ES-I3 (cell line): ENCODE results near the gene ITGB7.

Experiments used
- H3K36me3 ChIP-seq: 2 replicates; pipeline ENCODE4 v1.6.1; 2013; ENCODE audit warnings: mild to moderate bottlenecking, low read length, control low read depth, moderate library complexity; ENCODE audit not compliant: insufficient read depth
- H3K4me1 ChIP-seq: 2 replicates; pipeline ENCODE4 v1.6.1; 2013; ENCODE audit warnings: mild to moderate bottlenecking, control low read depth, low read length; ENCODE audit not compliant: insufficient read depth
- H3K9ac ChIP-seq: 2 replicates; pipeline ENCODE4 v1.6.1; 2013; ENCODE audit warnings: low read depth, mild to moderate bottlenecking, low read length, moderate library complexity
- H3K9me3 ChIP-seq: 2 replicates; pipeline ENCODE4 v1.6.1; 2013; ENCODE audit warnings: mild to moderate bottlenecking, low read length, moderate library complexity; ENCODE audit not compliant: control insufficient read depth, insufficient read depth

ITGB7 gene

DNA sequence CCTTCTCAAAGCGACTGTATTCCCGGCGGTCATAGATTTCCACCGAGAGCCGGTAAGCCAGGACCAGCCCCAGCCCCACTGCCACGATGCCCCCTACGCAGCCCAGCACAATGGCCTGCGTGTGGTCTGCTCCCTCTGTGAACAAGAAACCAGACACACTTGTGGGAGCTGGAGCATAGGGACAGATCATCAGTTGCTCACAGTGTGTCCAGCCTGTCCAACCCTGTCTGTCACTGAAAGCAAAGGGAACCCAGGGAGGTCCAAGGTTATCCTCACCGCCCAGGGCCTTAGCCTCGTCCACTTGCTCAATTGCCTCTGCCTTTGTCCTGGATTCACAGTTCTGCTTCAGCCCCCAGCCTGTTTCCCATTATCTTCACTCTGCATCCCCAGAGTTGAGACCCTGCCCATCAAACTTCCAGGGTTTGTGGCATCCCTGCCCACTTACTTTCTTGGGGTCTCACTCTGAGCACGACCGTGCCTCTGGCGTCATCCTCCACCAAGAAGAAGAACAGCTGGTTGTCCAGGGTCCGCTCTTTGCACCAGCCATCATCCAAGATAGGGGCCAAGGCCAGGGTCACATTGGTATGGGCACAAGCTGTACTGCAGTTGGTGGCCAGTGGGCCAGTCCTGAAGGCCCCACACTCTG lies 15.0 kb downstream of the ITGB7 start:
- Histone ChIP-seq H3K36me3 (no peaks in the 10 kb centered on the region), H3K9ac (no peak overlapping the region), H3K9me3 (no peaks in the 10 kb centered on the region), H3K4me1 (no peaks in the 10 kb centered on the region)

DNA sequence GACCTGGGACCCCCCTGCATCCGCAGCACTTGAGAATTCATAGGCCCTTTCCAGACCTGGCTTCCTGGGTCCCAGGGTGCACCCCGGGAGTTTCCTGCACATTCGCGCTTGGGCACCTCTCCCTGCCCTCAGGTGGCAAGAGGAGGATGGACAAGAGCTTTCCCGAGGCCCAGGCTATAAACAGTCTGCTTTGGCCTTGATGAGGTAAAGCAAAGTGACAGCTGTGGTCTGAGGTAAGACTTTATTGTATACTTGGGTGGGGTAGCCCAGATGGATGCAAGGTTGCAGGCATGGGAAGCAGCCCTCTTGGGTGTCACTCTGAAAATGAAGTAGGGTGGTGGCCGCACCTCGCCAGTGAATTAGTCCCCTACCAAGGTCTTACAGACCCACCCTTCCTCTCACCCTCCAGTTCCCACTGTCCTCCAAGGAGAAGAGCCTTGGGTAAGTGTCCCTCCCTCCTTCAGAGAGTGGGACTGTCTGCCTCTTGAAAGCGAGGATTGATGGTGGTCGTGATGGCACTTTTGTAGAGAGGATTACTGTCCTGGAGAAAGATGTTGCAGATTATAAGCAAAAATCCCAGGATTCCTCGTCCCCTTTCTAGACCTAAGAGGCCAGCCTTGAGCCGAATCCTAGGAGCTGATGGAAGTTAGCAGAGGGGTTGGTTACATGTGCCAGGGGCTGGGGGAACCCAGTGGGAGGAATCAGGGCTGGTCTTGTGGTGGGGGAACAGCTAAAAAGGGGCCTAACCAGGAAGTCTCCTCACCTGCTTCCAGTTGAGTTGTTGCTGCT lies 15.8 kb downstream of the ITGB7 start:
- H3K9ac ChIP-seq, result no peak overlapping the region
- H3K4me1 ChIP-seq, result no peaks in the 10 kb centered on the region
- H3K9me3 ChIP-seq, result no peaks in the 10 kb centered on the region
- H3K36me3 ChIP-seq, result no peaks in the 10 kb centered on the region; the same call in 1 of the 2 replicates

DNA sequence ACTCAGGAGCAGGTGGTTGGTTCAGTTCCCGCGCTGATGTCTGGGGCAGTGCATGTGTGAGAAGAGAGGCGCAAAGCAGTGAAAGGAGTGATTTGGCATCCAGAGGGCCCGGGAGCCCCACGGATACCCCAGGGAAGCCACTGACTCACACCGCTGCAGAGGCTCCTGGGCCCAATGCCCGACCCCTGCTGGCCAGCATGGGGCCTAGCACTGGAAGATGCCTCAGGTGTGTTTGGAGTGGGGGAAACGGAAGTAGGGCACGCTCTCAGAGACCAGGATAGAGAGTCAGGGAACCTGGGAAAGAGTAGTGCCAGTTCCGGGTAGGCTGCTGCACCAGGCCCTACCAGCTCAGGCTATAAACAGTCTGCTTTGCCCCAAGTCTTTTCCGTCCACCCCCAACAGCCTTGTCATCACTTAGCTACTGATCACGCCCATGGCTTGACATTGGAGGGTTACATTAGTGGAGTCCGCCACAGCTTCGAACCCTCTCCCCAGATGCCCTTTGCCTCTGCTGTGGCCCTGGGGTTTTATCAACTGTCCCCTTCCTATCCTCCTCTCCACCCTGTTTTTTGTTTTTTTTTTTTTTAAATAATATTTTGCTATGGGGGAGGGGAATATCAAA lies 16.8 kb downstream of the ITGB7 start:
- H3K9me3 ChIP-seq, result no peaks in the 10 kb centered on the region
- H3K36me3 ChIP-seq, result no peaks in the 10 kb centered on the region; the same call in none of the 2 replicates
- H3K4me1 ChIP-seq, result no peaks in the 10 kb centered on the region
- H3K9ac ChIP-seq, result no peak overlapping the region

DNA sequence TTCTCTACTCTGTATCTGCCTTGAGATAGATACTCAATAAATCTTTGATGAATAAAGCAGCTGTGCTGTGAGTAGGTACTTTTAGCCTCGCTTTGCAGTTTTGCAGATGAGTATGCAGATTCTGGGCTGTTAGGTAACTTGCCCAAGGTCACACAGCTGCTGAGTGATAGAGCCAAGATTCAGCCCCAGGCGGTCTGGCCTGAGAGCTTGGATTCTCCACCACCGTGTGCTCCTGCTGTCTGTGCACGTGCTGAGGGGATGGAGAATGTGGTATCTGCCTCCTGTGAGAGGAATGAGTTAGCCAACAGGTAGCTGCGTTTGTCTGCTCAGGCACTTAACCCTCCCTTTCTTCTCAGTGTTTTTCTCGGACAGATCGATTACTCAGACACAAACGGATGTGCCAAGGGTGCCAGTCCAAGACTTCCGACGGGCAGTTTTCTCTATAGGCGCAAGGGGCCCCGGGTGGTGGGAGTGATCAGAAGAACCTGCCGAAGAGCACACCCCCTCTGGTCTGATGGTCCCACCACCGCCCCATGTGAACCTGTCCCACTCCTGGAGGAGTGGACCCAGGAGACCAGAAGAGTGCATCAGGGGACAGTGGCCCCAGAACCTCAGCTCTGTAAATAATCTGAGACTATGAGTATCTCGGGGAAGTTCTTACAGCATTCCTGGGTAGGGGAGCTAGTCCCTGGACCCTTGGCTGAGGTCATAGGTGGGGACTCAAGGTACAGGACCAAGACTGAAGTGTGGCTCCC lies 19.7 kb downstream of the ITGB7 start:
- H3K9me3 ChIP-seq, result no peaks in the 10 kb centered on the region
- H3K9ac ChIP-seq, result no peak overlapping the region
- no peaks in the 10 kb centered on the region for H3K4me1 ChIP-seq
- H3K36me3 ChIP-seq, result no peaks in the 10 kb centered on the region; the same call in none of the 2 replicates

DNA sequence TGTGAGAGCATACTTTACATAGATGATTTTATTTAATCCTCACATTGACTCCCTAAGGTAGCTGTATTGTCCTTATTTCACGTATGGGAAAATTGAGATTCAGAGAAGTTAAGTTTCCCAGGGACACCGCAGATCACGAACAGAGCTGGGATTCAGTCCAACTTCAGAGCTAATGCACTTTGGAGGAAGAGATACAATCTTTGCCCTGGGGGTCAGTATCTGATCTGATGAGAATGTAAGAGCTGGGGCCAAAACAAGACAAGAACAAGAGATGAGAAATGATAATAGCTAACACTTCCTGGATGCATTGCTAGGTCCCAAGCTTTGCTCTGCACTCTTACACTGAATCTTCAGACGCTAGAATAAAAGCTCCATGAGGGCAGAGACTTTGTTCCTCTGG lies 20.3 kb downstream of the ITGB7 start:
- H3K36me3 ChIP-seq, result no peaks in the 10 kb centered on the region; the same call in none of the 2 replicates
- no peaks in the 10 kb centered on the region for H3K9me3 ChIP-seq
- H3K4me1 ChIP-seq, result peaks cover under 1% of the 10 kb centered on the region; the same call in 1 of the 2 replicates
- H3K9ac ChIP-seq, result no peak overlapping the region

DNA sequence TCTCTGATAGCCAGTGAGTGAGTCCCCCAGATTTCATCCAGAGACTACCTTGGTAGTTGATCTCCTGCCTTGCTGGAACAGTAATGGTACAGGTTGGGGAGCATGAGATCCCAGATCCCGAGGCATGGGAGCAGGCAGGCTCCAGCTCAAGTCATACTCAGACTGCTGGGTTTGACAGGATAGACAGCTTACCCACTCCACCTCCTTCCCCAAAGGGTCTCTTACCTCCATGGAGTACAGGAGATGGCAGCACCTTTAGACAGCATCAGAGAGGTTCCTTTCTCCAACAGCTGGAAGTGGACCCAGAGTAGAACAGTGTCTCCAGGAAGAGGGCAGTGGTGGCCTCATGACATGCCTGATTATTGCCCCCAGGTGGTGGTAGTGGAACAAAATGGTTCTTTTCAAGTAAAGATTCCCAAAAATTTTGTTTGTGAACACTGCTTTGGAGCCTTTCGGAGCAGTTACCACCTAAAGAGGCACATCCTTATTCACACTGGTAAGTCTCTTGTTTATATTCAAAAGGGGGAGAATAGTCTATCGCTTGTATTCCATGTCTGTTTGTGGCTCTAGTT lies 21.4 kb downstream of the ITGB7 start:
- H3K4me1 ChIP-seq, result peaks cover 4% of the 10 kb centered on the region; the same call in 1 of the 2 replicates
- H3K9ac ChIP-seq, result no peak overlapping the region
- H3K9me3 ChIP-seq, result no peaks in the 10 kb centered on the region
- no peaks in the 10 kb centered on the region; the same call in none of the 2 replicates for H3K36me3 ChIP-seq

DNA sequence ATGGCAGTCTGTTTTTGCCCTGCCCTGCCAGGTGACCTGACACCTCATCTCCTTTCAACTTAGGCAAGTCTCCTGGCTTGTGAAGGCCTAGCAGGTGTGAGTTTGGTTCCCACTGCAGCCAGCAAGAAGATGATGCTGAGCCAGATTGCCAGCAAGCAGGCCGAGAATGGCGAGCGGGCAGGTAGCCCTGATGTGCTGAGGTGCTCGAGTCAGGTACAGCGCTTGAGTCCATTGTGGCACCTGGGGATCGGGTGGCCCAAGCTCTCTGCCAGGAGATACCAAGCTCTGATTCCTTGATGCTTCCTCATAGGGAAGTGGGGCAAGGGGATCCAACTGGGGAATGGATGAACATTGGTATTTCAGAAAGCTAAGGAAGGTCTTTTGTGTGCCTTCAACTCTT lies 22.2 kb downstream of the ITGB7 start:
- Histone ChIP-seq H3K9me3 (no peaks in the 10 kb centered on the region), H3K4me1 (peaks cover 4% of the 10 kb centered on the region; the same call in 1 of the 2 replicates), H3K36me3 (no peaks in the 10 kb centered on the region; the same call in none of the 2 replicates), H3K9ac (no peak overlapping the region)

DNA sequence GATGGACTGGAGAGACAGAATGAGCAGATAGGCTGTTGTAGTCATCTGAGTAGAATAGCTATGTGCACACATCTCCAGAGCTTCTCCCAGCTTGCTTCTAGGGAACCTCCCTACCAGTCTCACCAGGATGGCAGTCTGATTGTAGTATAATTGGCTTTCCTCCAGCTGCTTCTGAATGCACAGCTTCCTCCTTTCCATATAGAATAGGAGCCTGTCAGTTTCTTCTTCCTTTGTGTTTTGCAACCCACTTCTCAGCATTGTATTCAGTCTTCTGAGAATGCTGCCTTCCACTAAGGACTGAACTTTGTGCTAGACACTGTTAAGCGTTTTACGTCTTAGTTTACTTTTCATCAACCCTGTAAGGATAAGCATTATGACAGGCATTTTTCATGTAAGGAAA lies 24.1 kb downstream of the ITGB7 start:
- H3K36me3 ChIP-seq, result no peaks in the 10 kb centered on the region; the same call in none of the 2 replicates
- H3K4me1 ChIP-seq, result peaks cover 4% of the 10 kb centered on the region; the same call in 1 of the 2 replicates
- H3K9ac ChIP-seq, result no peak overlapping the region
- no peaks in the 10 kb centered on the region for H3K9me3 ChIP-seq

DNA sequence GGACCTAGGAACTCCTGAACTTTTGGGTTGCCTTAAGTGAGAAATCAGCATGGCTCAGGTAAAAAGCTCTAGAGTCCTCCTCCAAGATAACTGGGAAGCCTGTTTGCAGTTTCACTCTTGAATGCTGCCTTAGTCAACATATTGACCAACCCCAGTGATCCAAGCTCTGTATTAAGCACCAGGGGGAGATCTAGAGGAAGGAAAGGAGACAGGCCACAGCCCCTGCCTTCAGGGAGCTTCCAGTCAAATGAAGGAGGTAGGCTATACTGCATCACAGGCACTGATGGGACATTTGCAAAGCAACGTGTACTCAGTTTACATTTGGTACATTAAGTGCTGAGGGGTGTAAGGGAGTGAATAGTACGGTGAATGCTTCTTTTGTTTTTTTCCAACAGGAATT lies 25.1 kb downstream of the ITGB7 start:
- H3K4me1 ChIP-seq, result peaks cover 4% of the 10 kb centered on the region; the same call in 1 of the 2 replicates
- H3K36me3 ChIP-seq, result no peaks in the 10 kb centered on the region; the same call in none of the 2 replicates
- H3K9me3 ChIP-seq, result no peaks in the 10 kb centered on the region
- H3K9ac ChIP-seq, result no peak overlapping the region

DNA sequence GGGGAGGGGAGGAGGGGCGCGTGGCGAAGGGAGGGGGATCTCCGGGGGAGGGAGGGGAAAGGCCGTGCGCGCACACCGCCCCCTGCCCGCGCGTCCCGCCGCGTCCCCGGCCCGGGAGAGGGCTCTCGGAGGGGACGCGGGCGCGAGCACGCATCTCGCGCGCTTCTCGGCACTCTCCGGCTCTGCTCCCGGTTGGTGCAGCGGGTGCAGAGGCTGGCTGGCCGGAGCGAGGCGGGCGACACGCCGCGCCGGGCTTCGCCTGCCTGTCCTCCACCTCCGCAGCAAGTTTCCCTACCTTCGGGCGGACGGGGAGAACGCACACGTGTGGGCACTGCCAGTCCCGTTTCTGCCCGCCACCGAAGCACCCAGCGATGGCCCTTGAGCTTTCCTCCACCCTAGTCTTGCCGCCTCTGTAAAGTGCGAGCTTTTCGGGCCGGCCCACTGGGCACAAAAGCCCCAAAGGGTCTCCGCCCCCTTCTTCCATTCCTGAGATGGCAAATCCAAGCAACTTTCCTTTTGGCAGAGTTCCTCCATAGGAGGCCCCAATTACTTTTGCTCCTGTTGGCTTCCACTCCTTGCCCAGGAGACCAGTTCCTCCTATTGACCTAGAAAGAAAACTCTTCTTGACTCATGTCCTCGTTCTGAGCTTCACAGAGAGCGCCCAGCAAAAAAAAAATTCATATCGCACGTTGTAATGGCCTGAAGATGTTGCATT lies 26.0 kb downstream of the ITGB7 start:
- Histone ChIP-seq H3K36me3 (no peaks in the 10 kb centered on the region; the same call in 1 of the 2 replicates), H3K9me3 (no peaks in the 10 kb centered on the region), H3K4me1 (peaks cover 4% of the 10 kb centered on the region; the same call in 1 of the 2 replicates), H3K9ac (peak overlapping the region; percentile 63)

DNA sequence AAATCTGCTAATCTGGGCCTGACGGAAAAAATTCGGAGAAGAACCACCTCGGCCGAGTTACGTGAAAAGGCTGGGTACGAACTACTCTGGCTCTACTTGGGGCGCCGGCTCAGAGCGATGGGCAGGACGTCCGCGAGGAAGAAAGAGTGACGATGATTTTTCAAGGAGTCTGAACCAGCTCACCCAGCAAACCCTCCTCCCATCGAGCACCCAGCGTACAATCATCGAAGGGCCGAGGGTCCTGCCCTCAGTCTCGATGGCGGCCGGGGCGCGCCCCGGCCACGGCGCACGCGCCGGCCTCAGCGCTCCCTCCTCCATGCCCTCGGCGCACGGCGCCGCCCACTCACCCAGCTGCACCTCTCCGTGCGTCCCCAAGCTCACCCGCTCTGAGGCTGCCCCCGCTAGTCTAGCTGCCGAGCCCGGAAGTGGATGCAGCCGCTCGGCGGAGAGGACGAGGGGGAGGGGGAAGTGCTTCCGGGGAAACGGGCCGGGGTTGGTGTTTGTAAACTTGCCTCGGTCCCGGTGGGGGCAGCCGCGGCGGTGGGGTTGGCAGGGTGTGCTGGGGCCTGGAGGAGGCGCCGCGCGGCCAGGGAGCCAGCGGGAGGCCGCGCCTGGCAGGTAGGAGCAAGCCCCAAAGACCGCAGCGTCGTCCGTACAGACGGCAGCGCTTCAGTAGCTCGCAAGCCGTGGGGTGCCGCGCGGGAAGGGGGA lies 26.7 kb downstream of the ITGB7 start, which contains the start of the genes CSAD and ZNF740:
TSS of gene CSAD (minus strand) at position 706 of the 711 bp plus-strand sequence. CDS start 7,455 bp downstream, outside the sequence.
TSS of gene ZNF740 (plus strand) at position 503 of the 711 bp plus-strand sequence. CDS start 1,262 bp downstream, outside the sequence.
- Histone ChIP-seq H3K9ac (peak within 1 kb of the TSS; percentile 63), H3K36me3 (no peaks in the 10 kb centered on the region; the same call in 1 of the 2 replicates), H3K4me1 (peaks cover 6% of the 10 kb centered on the region; the same call in 1 of the 2 replicates), H3K9me3 (no peaks in the 10 kb centered on the region)

DNA sequence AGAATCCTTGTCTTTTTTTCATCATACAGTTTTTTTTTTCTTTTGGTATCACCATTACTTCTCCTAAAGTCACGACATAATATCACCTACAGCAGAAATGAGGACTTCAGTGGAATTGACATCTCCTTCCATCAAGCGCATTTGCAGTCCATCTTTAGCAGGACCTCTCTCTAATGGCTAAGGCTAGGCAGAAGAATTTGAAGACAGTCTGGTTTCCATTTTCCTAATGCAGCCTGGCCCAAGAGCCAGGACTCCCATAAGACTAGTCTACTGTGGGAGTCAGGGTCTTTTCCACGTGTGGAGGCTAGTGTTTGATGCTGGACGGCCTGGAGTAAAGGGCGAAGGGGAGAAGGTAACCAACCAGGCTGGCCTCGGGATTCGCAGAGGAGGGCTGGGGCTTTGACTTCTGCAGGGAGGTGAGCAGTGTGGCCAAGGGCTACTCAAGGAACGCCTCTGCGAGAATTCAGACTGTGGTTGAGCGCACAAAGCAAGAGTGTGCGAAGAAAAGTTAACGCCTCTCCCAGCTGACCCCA lies 27.3 kb downstream of the ITGB7 start:
- Histone ChIP-seq H3K9me3 (no peaks in the 10 kb centered on the region), H3K36me3 (no peaks in the 10 kb centered on the region; the same call in 1 of the 2 replicates), H3K9ac (peak overlapping the region; percentile 63), H3K4me1 (peaks cover 9% of the 10 kb centered on the region)
